ENCODE measurements around the gene WDPCP. TPM values are rescaled to one million over a fixed set of nuclear protein-coding genes. Genes with fewer than 3 reads are reported as not detected.

WDPCP gene
- total and polyA plus RNA-seq, 2 of the 8 experiments (the other 6 are each of a cell fraction or from before 2014, with no cell fraction given): 9.3 to 25.8 TPM

DNA sequence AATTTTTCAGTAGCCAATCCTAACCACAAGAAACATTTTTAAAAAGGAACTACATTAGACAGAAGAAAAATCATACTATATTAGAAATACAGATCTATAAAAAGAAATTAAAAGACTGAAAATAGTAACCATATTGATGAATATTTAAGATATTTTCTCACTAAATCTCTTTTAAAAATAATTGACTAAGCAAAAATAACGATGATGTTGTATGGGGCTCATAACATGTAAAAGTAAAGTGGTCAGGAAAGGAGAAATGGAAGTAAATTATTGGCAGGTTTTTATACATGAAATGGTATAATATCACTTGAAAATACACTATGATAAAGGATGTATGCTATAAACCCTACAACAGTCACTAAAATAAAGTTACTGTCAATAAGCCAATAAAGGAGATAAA is 5.4 kb downstream of the WDPCP start:
- Histone ChIP-seq H2AK5ac (ENCODE audit: low read depth, low read length) (no peak overlapping the region), H3K79me1 (ENCODE audit: low read depth, low read length) (peaks cover 2% of the 10 kb centered on the region; the same call in 1 of the 2 replicates), H4K20me1 (replicated peaks in 1 of 2; ENCODE audit: control insufficient read depth in 1 of 2, insufficient read depth in 2 of 2, low read length in 2 of 2) (no peaks in the 10 kb centered on the region), H3K56ac (replicated peaks; ENCODE audit: insufficient read length, low read depth, low read length) (no peak overlapping the region), H2BK20ac (ENCODE audit: low read length) (no peak overlapping the region), H2AFZ (ENCODE audit: low read length) (no peak overlapping the region), H3K79me2 (ENCODE audit: control insufficient read depth in 1 of 2, insufficient read depth in 2 of 2, low read length in 2 of 2) (peaks cover 5 to 100% of the 10 kb centered on the region in 2 experiments; a peak in 3 of 4 replicates), H2BK15ac (ENCODE audit: low read length) (no peak overlapping the region), H3K23me2 (ENCODE audit: low read depth, low read length) (peaks cover under 1% of the 10 kb centered on the region; the same call in 1 of the 2 replicates), H3K9ac (replicated peaks in 1 of 4; ENCODE audit: extremely low read depth in 1 of 4, low read depth in 3 of 4, low read length in 3 of 4) (no peak overlapping the region), H3K4me1 (replicated peaks in 1 of 4; ENCODE audit: control insufficient read depth in 3 of 4, insufficient read depth in 4 of 4, low read length in 3 of 4) (peaks cover 0 to 6% (median 3%) of the 10 kb centered on the region in 4 experiments; a peak in 4 of 7 replicates), H2BK12ac (ENCODE audit: low read depth, low read length) (no peak overlapping the region), H3K27me3 (replicated peaks in 1 of 4; ENCODE audit: control insufficient read depth in 3 of 4, extremely low read depth in 1 of 4, insufficient read depth in 3 of 4, low read length in 3 of 4) (no peaks in the 10 kb centered on the region), H3K23ac (ENCODE audit: insufficient read length) (no peak overlapping the region), H3K14ac (ENCODE audit: insufficient read length) (no peak overlapping the region), H3K27ac (ENCODE audit: low read depth, low read length) (no peak overlapping the region), H3K4me2 (ENCODE audit: insufficient read depth in 1 of 2, low read depth in 2 of 2, low read length in 2 of 2) (no peak overlapping the region), H3K36me3 (ENCODE audit: control insufficient read depth in 2 of 4, insufficient read depth in 4 of 4, low read length in 3 of 4) (no peaks in the 10 kb centered on the region), H3K4ac (replicated peaks; ENCODE audit: insufficient read length, low read depth, low read length) (no peak overlapping the region), H2BK120ac (replicated peaks; ENCODE audit: low read depth, low read length) (no peak overlapping the region), H4K5ac (ENCODE audit: insufficient read length, low read depth, low read length) (no peak overlapping the region), H3K4me3 (ENCODE audit: extremely low read depth in 1 of 4, insufficient read depth in 2 of 4, low read depth in 3 of 4, low read length in 4 of 4) (no peak overlapping the region), H4K8ac (ENCODE audit: extremely low read depth, insufficient read depth, low read length) (no peak overlapping the region), H3K9me3 (ENCODE audit: insufficient read depth in 2 of 2, low read depth in 1 of 2, low read length in 1 of 2) (no peaks in the 10 kb centered on the region), H3K18ac (ENCODE audit: extremely low read depth, low read length) (no peak overlapping the region), H2BK5ac (ENCODE audit: low read depth, low read length) (no peak overlapping the region), H4K91ac (replicated peaks; ENCODE audit: insufficient read length, low read length) (no peak overlapping the region)
- ChIA-PET CTCF (ENCODE audit: partially characterized antibody) (interaction anchor here (1.0 to 1.3 kb wide), 3 partner anchors 13 to 275 kb away, joined by 3 to 4 read pairs (median 3); no protein-coding TSS in a partner anchor), POLR2A (ENCODE audit: partially characterized antibody) (no interaction called here)
- FAIRE-seq (no peak), DNase-seq (ENCODE audit: low read depth in 1 of 2, low spot score in 2 of 2) (no peak)
- TF ChIP-seq, protein P1, sequence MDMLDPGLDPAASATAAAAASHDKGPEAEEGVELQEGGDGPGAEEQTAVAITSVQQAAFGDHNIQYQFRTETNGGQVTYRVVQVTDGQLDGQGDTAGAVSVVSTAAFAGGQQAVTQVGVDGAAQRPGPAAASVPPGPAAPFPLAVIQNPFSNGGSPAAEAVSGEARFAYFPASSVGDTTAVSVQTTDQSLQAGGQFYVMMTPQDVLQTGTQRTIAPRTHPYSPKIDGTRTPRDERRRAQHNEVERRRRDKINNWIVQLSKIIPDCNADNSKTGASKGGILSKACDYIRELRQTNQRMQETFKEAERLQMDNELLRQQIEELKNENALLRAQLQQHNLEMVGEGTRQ (IDR thresholded peaks at IDR 0.05; ENCODE audit: low read length): no peak
- TF ChIP-seq SP1 (IDR thresholded peaks at IDR 0.05; ENCODE audit: low read depth, low read length): no peak
- no peak for TF ChIP-seq TEAD4 (IDR thresholded peaks at IDR 0.05; ENCODE audit: low read depth, low read length)
- no peak for TF ChIP-seq CBX8 (IDR thresholded peaks at IDR 0.05; ENCODE audit: borderline replicate concordance, low read depth, low read length)
- no peak for TF ChIP-seq POLR2AphosphoS5 (IDR thresholded peaks at IDR 0.05; ENCODE audit: low read depth, low read length)
- TF ChIP-seq MAX (IDR thresholded peaks at IDR 0.05): no peak
- TF ChIP-seq EP300 (IDR thresholded peaks at IDR 0.05; ENCODE audit: borderline replicate concordance in 1 of 2, low read depth in 2 of 2, low read length in 2 of 2): no peak
- TF ChIP-seq HDAC2 (IDR thresholded peaks at IDR 0.05; ENCODE audit: borderline replicate concordance in 1 of 2, low read depth in 2 of 2, low read length in 2 of 2): no peak
- no peak for TF ChIP-seq GTF2F1 (IDR thresholded peaks at IDR 0.05; ENCODE audit: borderline replicate concordance, low read depth, low read length)
- no peak for TF ChIP-seq EGR1 (IDR thresholded peaks at IDR 0.05; ENCODE audit: borderline replicate concordance, low read depth, low read length)
- WGBS, 2 experiments (ENCODE audit: extremely low coverage in 1 of 2, insufficient coverage in 1 of 2, insufficient read length in 1 of 2, insufficient replicate concordance in 2 of 2, low coverage in 1 of 2, low lambda C conversion rate in 2 of 2, missing lambda C conversion rate in 1 of 2): 83% methylated on average over 1 of the region's 1 CpG; no CpG with 5 or more reads in 1 of the 2 experiments
